B cell (primary cell): Measurements from ENCODE around the gene TRPT1. TPM values are rescaled to one million over a fixed set of nuclear protein-coding genes. Genes with fewer than 3 reads are reported as not detected.

ENCODE experiments used
- ATAC-seq: fragments of 200-7000 bp; cut with Tn5 transposase; one replicate; pipeline ENCODE4 v1.10.0; 2021; ENCODE audit warnings: low read depth, mild to moderate bottlenecking, moderate number of reproducible peaks, moderate library complexity
- CTCF ChIA-PET: fragments of 350-600 bp; sonication (Branson Sonifier 250); formaldehyde crosslinking; loops from one replicate; lab custom pipeline; 2021; ENCODE audit warnings: antibody characterized with exemption, inconsistent platforms; lab: Charles Lee
- POLR2A ChIA-PET: fragments of 350-600 bp; sonication (Branson Sonifier 250); formaldehyde crosslinking; loops from one replicate; lab custom pipeline; 2021; ENCODE audit warnings: antibody characterized with exemption; lab: Charles Lee
- DNase-seq: peaks from one replicate; pipeline ENCODE4 v3.0.0; 2013
- H2AFZ ChIP-seq: 2 replicates; pipeline ENCODE4 v1.6.1; 2012; ENCODE audit warnings: mild to moderate bottlenecking, low read depth, low read length; ENCODE audit not compliant: insufficient read depth, poor library complexity, severe bottlenecking
- H3K27ac ChIP-seq, 2 donors: 1 replicate in 1 of 2; 2 replicates in 1 of 2; pipeline ENCODE4 v1.5.1; 2012 to 2013; ENCODE audit warnings: low read length in 2 of 2, mild to moderate bottlenecking in 2 of 2, moderate library complexity in 1 of 2
- H3K27me3 ChIP-seq, 4 experiments: fragments of 200-600 bp in 1 of 4; sonication (generic) in 1 of 4; replicated peaks in 1 of 4; 1 replicate in 2 of 4; 2 replicates in 2 of 4; pipeline versions ENCODE4 v1.6.1 to v1.7.0; 2013 to 2016; ENCODE audit warnings: low read length in 3 of 4, mild to moderate bottlenecking in 2 of 4, mixed read lengths in 1 of 4, moderate library complexity in 1 of 4; ENCODE audit not compliant: insufficient read depth in 4 of 4, control insufficient read depth in 3 of 4; ENCODE audit errors: control extremely low read depth in 1 of 4
- H3K36me3 ChIP-seq, 2 experiments: replicated peaks in 1 of 2; 1 replicate in 1 of 2; 2 replicates in 1 of 2; pipeline versions ENCODE4 v1.6.1 to v1.7.1; 2013; ENCODE audit warnings: low read length in 1 of 2; ENCODE audit not compliant: insufficient read depth in 2 of 2, control insufficient read depth in 1 of 2; ENCODE audit errors: control extremely low read depth in 1 of 2, extremely low read depth in 1 of 2
- H3K4me1 ChIP-seq, 2 donors: fragments of 200-600 bp in 1 of 2; sonication (generic) in 1 of 2; 1 replicate in 1 of 2; 2 replicates in 1 of 2; pipeline versions ENCODE4 v1.5.1 to v1.6.1; 2013 to 2017; ENCODE audit warnings: low read length in 2 of 2; ENCODE audit not compliant: control insufficient read depth in 2 of 2, insufficient read depth in 2 of 2
- H3K4me2 ChIP-seq: replicated peaks from 2 replicates; pipeline ENCODE3; 2012; ENCODE audit warnings: mild to moderate bottlenecking, low read depth, low read length; ENCODE audit not compliant: poor library complexity, severe bottlenecking
- H3K4me3 ChIP-seq, 5 experiments: fragments of 200-600 bp in 1 of 5; sonication (generic) in 1 of 5; 1 replicate in 3 of 5; 2 replicates in 2 of 5; pipeline versions ENCODE4 v1.5.1 to v1.7.0; 2011 to 2016; ENCODE audit warnings: low read length in 4 of 5, mild to moderate bottlenecking in 4 of 5, low read depth in 2 of 5, control low read depth in 1 of 5, moderate library complexity in 1 of 5; ENCODE audit not compliant: insufficient read depth in 1 of 5; ENCODE audit errors: control extremely low read depth in 1 of 5, extremely low read depth in 1 of 5
- H3K79me2 ChIP-seq: fragments of 200-600 bp; sonication (generic); one replicate; pipeline ENCODE4 v1.6.0; 2016; ENCODE audit warnings: low read length; ENCODE audit not compliant: control insufficient read depth, insufficient read depth
- H3K9ac ChIP-seq: fragments of 200-600 bp; sonication (generic); 2 replicates; pipeline ENCODE4 v1.6.1; 2017; ENCODE audit warnings: mild to moderate bottlenecking, low read length, moderate library complexity
- H3K9me3 ChIP-seq, 3 donors: one replicate each; pipeline versions ENCODE4 v1.6.1 to v1.7.1; 2013; ENCODE audit warnings: low read length in 2 of 3; ENCODE audit not compliant: control insufficient read depth in 2 of 3, insufficient read depth in 1 of 3; ENCODE audit errors: control extremely low read depth in 1 of 3
- H4K20me1 ChIP-seq: 2 replicates; pipeline ENCODE4 v1.6.0; 2012; ENCODE audit warnings: mild to moderate bottlenecking, low read length; ENCODE audit not compliant: insufficient read depth, control insufficient read depth, poor library complexity, severe bottlenecking
- H3K27ac Mint-ChIP-seq: one replicate; pipeline ENCODE4 v1.8.0; 2021; ENCODE audit warnings: mixed read lengths
- H3K27me3 Mint-ChIP-seq: one replicate; pipeline ENCODE4 v1.8.0; 2021; ENCODE audit warnings: mixed read lengths
- H3K4me1 Mint-ChIP-seq: one replicate; pipeline ENCODE4 v1.8.0; 2021; ENCODE audit warnings: mixed read lengths
- H3K4me3 Mint-ChIP-seq: one replicate; pipeline ENCODE4 v1.8.0; 2021; ENCODE audit warnings: mixed read lengths
- H3K9me3 Mint-ChIP-seq: one replicate; pipeline ENCODE4 v1.8.0; 2022; ENCODE audit warnings: mixed read lengths; ENCODE audit not compliant: insufficient read depth
- EZH2 ChIP-seq: IDR thresholded peaks from 2 replicates; pipeline ENCODE4 v1.6.1; 2012; ENCODE audit warnings: borderline replicate concordance, low read depth, mild to moderate bottlenecking, moderate library complexity, low read length; ENCODE audit not compliant: insufficient read depth, poor library complexity, severe bottlenecking
- WGBS: methylation state at CpG from one replicate; pipeline ENCODE4 v1.1.5; 2013; ENCODE audit warnings: missing lambda C conversion rate; ENCODE audit not compliant: insufficient coverage; 5-methylcytosine and 5-hydroxymethylcytosine counted together
- intact Hi-C: fragments of 100-400 bp; cut with micrococcal nuclease; formaldehyde crosslinking; loops from one replicate; pipeline ENCODE4 v1.10.0; 2022
- polyA plus RNA-seq: library from polyadenylated mRNA; depleted of rRNA; stranded (reverse); fragments of >200 nt; gene quantifications from 2 replicates; pipeline ENCODE4 v1.2.3, GENCODE V29; 2012
- total RNA-seq, 2 donors: library from RNA; stranded (reverse); fragments of 120-200 nt in 1 of 2; gene quantifications; 1 replicate in 1 of 2; 2 replicates in 1 of 2; pipeline versions ENCODE4 v1.2.3 to v1.2.4, GENCODE V29; 2013 to 2022
- TF ChIP-seq, protein P1 (sequence below): fragments of 200-600 bp; IDR thresholded peaks from one replicate; pipeline ENCODE4 v1.8.0; 2022; ENCODE audit warnings: antibody characterized with exemption, mild to moderate bottlenecking

Gene TRPT1
- total and polyA plus RNA-seq, 2 donors (not counting 1 experiment from before 2014, with no cell fraction given), result 59.6 to 145 TPM

DNA sequence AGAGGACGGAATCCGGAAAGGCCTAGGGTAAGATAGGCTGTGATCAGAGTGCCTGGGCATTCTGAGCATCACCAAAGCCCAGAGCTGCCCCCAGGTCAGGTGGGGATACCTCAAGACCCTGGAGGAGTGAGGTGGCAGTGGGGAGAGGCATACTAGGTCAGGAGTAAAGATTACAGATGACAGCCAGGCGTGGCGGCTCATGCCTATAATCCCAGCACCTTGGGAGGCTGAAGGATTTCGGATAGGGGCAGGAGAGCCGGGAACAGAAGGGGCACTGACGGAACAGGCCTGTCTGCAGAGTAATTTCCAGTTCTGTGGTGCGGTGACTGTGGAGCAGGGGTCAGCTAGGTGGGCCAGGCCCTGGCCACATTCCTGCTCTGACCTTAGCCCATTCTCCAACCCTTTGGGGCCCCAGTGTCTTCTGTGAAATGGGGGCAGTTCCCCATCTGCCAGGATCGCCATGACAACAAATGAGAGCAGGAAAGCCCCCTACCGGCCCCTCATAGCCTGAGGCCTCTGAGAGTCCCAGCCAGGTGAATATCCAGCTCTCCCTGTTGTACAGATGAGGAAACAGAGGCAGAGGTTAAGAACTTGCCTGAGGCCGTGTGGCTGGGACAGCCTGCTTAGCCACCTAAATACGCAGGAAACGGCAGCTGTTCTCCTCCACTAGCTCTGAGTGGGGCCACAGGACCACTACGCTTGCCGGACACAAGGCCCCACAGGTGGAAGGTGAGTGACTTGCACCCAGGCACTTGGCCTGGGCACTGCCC lies 49.2 kb upstream of the TRPT1 start:
- TF ChIP-seq, protein P1, sequence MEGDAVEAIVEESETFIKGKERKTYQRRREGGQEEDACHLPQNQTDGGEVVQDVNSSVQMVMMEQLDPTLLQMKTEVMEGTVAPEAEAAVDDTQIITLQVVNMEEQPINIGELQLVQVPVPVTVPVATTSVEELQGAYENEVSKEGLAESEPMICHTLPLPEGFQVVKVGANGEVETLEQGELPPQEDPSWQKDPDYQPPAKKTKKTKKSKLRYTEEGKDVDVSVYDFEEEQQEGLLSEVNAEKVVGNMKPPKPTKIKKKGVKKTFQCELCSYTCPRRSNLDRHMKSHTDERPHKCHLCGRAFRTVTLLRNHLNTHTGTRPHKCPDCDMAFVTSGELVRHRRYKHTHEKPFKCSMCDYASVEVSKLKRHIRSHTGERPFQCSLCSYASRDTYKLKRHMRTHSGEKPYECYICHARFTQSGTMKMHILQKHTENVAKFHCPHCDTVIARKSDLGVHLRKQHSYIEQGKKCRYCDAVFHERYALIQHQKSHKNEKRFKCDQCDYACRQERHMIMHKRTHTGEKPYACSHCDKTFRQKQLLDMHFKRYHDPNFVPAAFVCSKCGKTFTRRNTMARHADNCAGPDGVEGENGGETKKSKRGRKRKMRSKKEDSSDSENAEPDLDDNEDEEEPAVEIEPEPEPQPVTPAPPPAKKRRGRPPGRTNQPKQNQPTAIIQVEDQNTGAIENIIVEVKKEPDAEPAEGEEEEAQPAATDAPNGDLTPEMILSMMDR, result no peak
- TF ChIP-seq EZH2, result no peak
- H3K27me3 Mint-ChIP-seq, result no peaks in the 10 kb centered on the region
- Histone ChIP-seq H4K20me1 (no peaks in the 10 kb centered on the region), H2AFZ (no peak overlapping the region), H3K9ac (no peak overlapping the region), H3K4me2 (no peak overlapping the region), H3K36me3 (peaks cover 0 to 13% of the 10 kb centered on the region in 2 experiments), H3K4me3 (no peak overlapping the region), H3K27ac (no peak overlapping the region), H3K79me2 (no peaks in the 10 kb centered on the region), H3K27me3 (no peaks in the 10 kb centered on the region), H3K9me3 (no peaks in the 10 kb centered on the region), H3K4me1 (peaks cover 5 to 14% of the 10 kb centered on the region in 2 donors)
- no peak overlapping the region for H3K4me3 Mint-ChIP-seq
- ATAC-seq (no peak), DNase-seq (no peak)
- POLR2A ChIA-PET, result interaction anchor here (0.7 to 1.2 kb wide), 2 partner anchors 10 to 207 kb away, joined by 3 to 4 read pairs; no protein-coding TSS in a partner anchor
- peaks cover 7% of the 10 kb centered on the region for H3K4me1 Mint-ChIP-seq
- intact Hi-C loops, result no loop called here
- H3K9me3 Mint-ChIP-seq, result no peaks in the 10 kb centered on the region
- 96% methylated on average over 12 of the region's 15 CpGs for WGBS
- CTCF ChIA-PET, result interaction anchor here (1.0 to 2.1 kb wide), 3 partner anchors 9 to 71 kb away, joined by 3 to 8 read pairs (median 4); partner anchors contain the start of genes BAD and CATSPERZ
- H3K27ac Mint-ChIP-seq, result no peak overlapping the region
